Upper lobe of left lung (tissue), 6 donors: ENCODE data around the gene GRID1. TPM values are rescaled to one million over a fixed set of nuclear protein-coding genes. Genes with fewer than 3 reads are reported as not detected.

Experiments
- ATAC-seq, 2 donors: fragments of 200-7000 bp; cut with Tn5 transposase; one replicate each; pipeline ENCODE4 v1.9.1; 2022; ENCODE audit warnings: mild to moderate bottlenecking in 2 of 2, moderate library complexity in 2 of 2; ENCODE audit not compliant: low FRiP score in 2 of 2
- DNase-seq, 2 donors: peaks; one replicate each; pipeline ENCODE4 v3.0.0-alpha.2; 2019 to 2020
- H3K27ac ChIP-seq, 4 donors: fragments of 200-600 bp; sonication (generic); one replicate each; pipeline ENCODE4 v1.5.1; 2016 to 2019
- H3K27me3 ChIP-seq, 4 donors: fragments of 200-600 bp; sonication (generic); one replicate each; pipeline ENCODE4 v1.5.1; 2017 to 2019
- H3K36me3 ChIP-seq, 4 donors: fragments of 200-600 bp; sonication (generic); one replicate each; pipeline ENCODE4 v1.5.1; 2016 to 2019
- H3K4me1 ChIP-seq, 4 donors: fragments of 200-600 bp; sonication (generic); one replicate each; pipeline ENCODE4 v1.5.1; 2018 to 2019
- H3K4me3 ChIP-seq, 4 donors: fragments of 200-600 bp; sonication (generic); one replicate each; pipeline ENCODE4 v1.5.1; 2017 to 2019; ENCODE audit warnings: mild to moderate bottlenecking in 2 of 4, moderate library complexity in 1 of 4
- H3K9me3 ChIP-seq, 4 donors: fragments of 200-600 bp; sonication (generic); one replicate each; pipeline ENCODE4 v1.5.1; 2018 to 2019
- CTCF ChIP-seq, 6 experiments: fragments of 450-650 bp in 4 of 6; fragments of 200-600 bp in 2 of 6; sonication (generic) in 2 of 6; IDR thresholded peaks; one replicate each; pipeline ENCODE4 v1.5.1; 2016 to 2019; ENCODE audit warnings: antibody characterized with exemption in 6 of 6
- EP300 ChIP-seq, 4 donors: sonication (generic); formaldehyde crosslinking; IDR thresholded peaks; one replicate each; pipeline ENCODE4 v1.5.1; 2017; ENCODE audit warnings: antibody characterized with exemption in 4 of 4, control low read depth in 2 of 4
- POLR2A ChIP-seq, 4 donors: fragments of 450-650 bp; IDR thresholded peaks; one replicate each; pipeline ENCODE4 v1.5.1; 2016 to 2017; ENCODE audit warnings: antibody characterized with exemption in 4 of 4, mild to moderate bottlenecking in 2 of 4
- POLR2AphosphoS5 ChIP-seq, 2 donors: sonication (generic); formaldehyde crosslinking; IDR thresholded peaks; one replicate each; pipeline ENCODE4 v1.5.1; 2017; ENCODE audit warnings: antibody characterized with exemption in 2 of 2
- WGBS, 2 donors: methylation state at CpG; one replicate each; pipeline ENCODE4 v1.1.5; 2017 to 2018; 5-methylcytosine and 5-hydroxymethylcytosine counted together
- total RNA-seq, 6 donors: library from RNA; depleted of rRNA in 4 of 6; stranded (reverse); fragments of >200 nt in 4 of 6; gene quantifications; one replicate each; pipeline versions ENCODE4 v1.1.0 to v1.2.1, GENCODE V29; 2016 to 2021
- donor health status: DM: no; HTN: no; CAD: no; lungs with moderate emphysema.
- donor health status: DM: no; HTN: yes; CAD: no; lungs with severe emphysema.

GRID1 gene
- total RNA-seq, 6 donors from 2014 or later: 1.5 to 5.2 (median 3.2) TPM

- no peak for DNase-seq
Measured at GRCh38 chr10:85611746-85612377, 754.7 kb downstream of the GRID1 start.

GRCh38 chr10:85611093-85611740 lies 755.4 kb downstream of the GRID1 start:
- H3K4me3 ChIP-seq: no peak overlapping the region
- H3K27me3 ChIP-seq: no peaks in the 10 kb centered on the region
- no peaks in the 10 kb centered on the region for H3K4me1 ChIP-seq
- 89 to 94% methylated on average over 5 of the region's 5 CpGs for WGBS, 2 donors
- DNase-seq (no peak), ATAC-seq (no peak)
- no peak for TF ChIP-seq POLR2AphosphoS5 (IDR thresholded peaks at IDR 0.05)
- no peak for TF ChIP-seq CTCF (IDR thresholded peaks at IDR 0.05)
- no peak for TF ChIP-seq EP300 (IDR thresholded peaks at IDR 0.05)
- no peak for TF ChIP-seq POLR2A (IDR thresholded peaks at IDR 0.05)
- no peaks in the 10 kb centered on the region for H3K9me3 ChIP-seq
- H3K36me3 ChIP-seq: no peaks in the 10 kb centered on the region
- no peak overlapping the region for H3K27ac ChIP-seq

More at GRCh38 chr10:85611746-85612377, 754.7 kb downstream of the GRID1 start:
- no peak overlapping the region for H3K4me3 ChIP-seq
- no peaks in the 10 kb centered on the region for H3K27me3 ChIP-seq
- WGBS, 2 donors: 91 to 92% methylated on average over 7 of the region's 7 CpGs
- no peak for ATAC-seq
- no peaks in the 10 kb centered on the region for H3K9me3 ChIP-seq
- TF ChIP-seq POLR2AphosphoS5 (IDR thresholded peaks at IDR 0.05) (no peak), POLR2A (IDR thresholded peaks at IDR 0.05) (no peak), CTCF (IDR thresholded peaks at IDR 0.05) (no peak), EP300 (IDR thresholded peaks at IDR 0.05) (no peak)
- no peak overlapping the region for H3K27ac ChIP-seq
- H3K36me3 ChIP-seq: no peaks in the 10 kb centered on the region
- H3K4me1 ChIP-seq: no peaks in the 10 kb centered on the region

GRCh38 chr10:85610381-85611092 lies 756.1 kb downstream of the GRID1 start:
- ATAC-seq: no peak
- 80 to 84% methylated on average over 3 of the region's 3 CpGs for WGBS, 2 donors
- no peaks in the 10 kb centered on the region for H3K4me1 ChIP-seq
- DNase-seq: no peak
- no peaks in the 10 kb centered on the region for H3K27me3 ChIP-seq
- H3K36me3 ChIP-seq: no peaks in the 10 kb centered on the region
- no peaks in the 10 kb centered on the region for H3K9me3 ChIP-seq
- H3K4me3 ChIP-seq: no peak overlapping the region
- no peak for TF ChIP-seq EP300 (IDR thresholded peaks at IDR 0.05)
- TF ChIP-seq POLR2AphosphoS5 (IDR thresholded peaks at IDR 0.05): no peak
- no peak for TF ChIP-seq CTCF (IDR thresholded peaks at IDR 0.05)
- TF ChIP-seq POLR2A (IDR thresholded peaks at IDR 0.05): no peak
- no peak overlapping the region for H3K27ac ChIP-seq

GRCh38 chr10:85609509-85609908 lies 757.1 kb downstream of the GRID1 start:
- Histone ChIP-seq H3K27me3 (no peaks in the 10 kb centered on the region), H3K4me3 (no peak overlapping the region), H3K9me3 (no peaks in the 10 kb centered on the region), H3K36me3 (no peaks in the 10 kb centered on the region), H3K27ac (no peak overlapping the region), H3K4me1 (no peaks in the 10 kb centered on the region)
- WGBS, 2 donors: 86 to 90% methylated on average over 5 of the region's 5 CpGs
- ATAC-seq (no peak), DNase-seq (peak in 1 of 2 donors; percentile 17)
- TF ChIP-seq EP300 (IDR thresholded peaks at IDR 0.05) (no peak), POLR2AphosphoS5 (IDR thresholded peaks at IDR 0.05) (no peak), CTCF (IDR thresholded peaks at IDR 0.05) (no peak), POLR2A (IDR thresholded peaks at IDR 0.05) (no peak)
